Gastroesophageal sphincter (tissue), 3 donors: Measurements from ENCODE around the gene CADM1.

ENCODE experiments used
- CTCF ChIP-seq, 4 experiments: fragments of 200-600 bp in 2 of 4; fragments of 450-650 bp in 2 of 4; sonication (generic) in 1 of 4; IDR thresholded peaks; one replicate each; pipeline ENCODE4 v1.5.1; 2017 to 2019; ENCODE audit warnings: antibody characterized with exemption in 4 of 4, mild to moderate bottlenecking in 2 of 4, moderate library complexity in 2 of 4
- EP300 ChIP-seq: sonication (generic); formaldehyde crosslinking; IDR thresholded peaks from one replicate; pipeline ENCODE4 v1.6.1; 2017; ENCODE audit warnings: antibody characterized with exemption, mild to moderate bottlenecking
- POLR2A ChIP-seq, 2 donors: fragments of 450-650 bp; IDR thresholded peaks; one replicate each; pipeline ENCODE4 v1.6.1; 2017; ENCODE audit warnings: antibody characterized with exemption in 2 of 2, mild to moderate bottlenecking in 2 of 2, moderate library complexity in 1 of 2

GRCh38 chr11:115290479-115290878 is 213.7 kb downstream of the CADM1 start:
- TF ChIP-seq POLR2A (IDR thresholded peaks at IDR 0.05) (no peak), CTCF (IDR thresholded peaks at IDR 0.05) (no peak), EP300 (no peak)
